Endothelial cell of umbilical vein (primary cell): Measurements from ENCODE around the gene C4orf51. TPM values are rescaled to one million over a fixed set of nuclear protein-coding genes. Genes with fewer than 3 reads are reported as not detected.

Experiments
- BruUV-seq: library from RNA; stranded (reverse); fragments of 400-500 nt; replicated peaks from 2 replicates; lab custom pipeline; 2021; lab: Mats Ljungman, UMichigan
- CTCF ChIA-PET: fragments of 300-600, 350-600 bp; sonication (Branson Sonifier 250); formaldehyde crosslinking; loops from one replicate; lab custom pipeline; 2021; ENCODE audit warnings: antibody characterized with exemption, inconsistent platforms; lab: Charles Lee
- POLR2A ChIA-PET: fragments of 300-600, 350-600 bp; sonication (Branson Sonifier 250); formaldehyde crosslinking; loops from one replicate; lab custom pipeline; 2021; ENCODE audit warnings: antibody characterized with exemption, inconsistent platforms; lab: Charles Lee
- DNase-seq: peaks from one replicate; pipeline ENCODE4 v3.0.0-alpha.2; 2011; ENCODE audit warnings: low read depth, low spot score
- FAIRE-seq: peaks from 2 replicates; lab custom pipeline; 2011; peaks lifted over from hg19 to GRCh38; lab: Jason Lieb, UNC
- H2AFZ ChIP-seq: 2 replicates; pipeline ENCODE4 v1.6.0; 2012; ENCODE audit warnings: low read depth, low read length, control low read depth, inconsistent platforms
- H3K27ac ChIP-seq: 2 replicates; pipeline ENCODE4 v1.5.1; 2011; ENCODE audit warnings: low read depth, mild to moderate bottlenecking, control low read depth, low read length, moderate library complexity; ENCODE audit not compliant: insufficient read depth
- H3K27me3 ChIP-seq, 2 experiments: 2 replicates each; pipeline versions ENCODE4 v1.6.0 to v1.6.1; 2011; ENCODE audit warnings: low read length in 2 of 2, mixed read lengths in 1 of 2; ENCODE audit not compliant: control insufficient read depth in 2 of 2, insufficient read depth in 2 of 2
- H3K36me3 ChIP-seq, 2 experiments: 2 replicates in 1 of 2; 3 replicates in 1 of 2; pipeline ENCODE4 v1.5.1; 2011; ENCODE audit warnings: low read length in 2 of 2, mild to moderate bottlenecking in 1 of 2, moderate library complexity in 1 of 2; ENCODE audit not compliant: control insufficient read depth in 2 of 2, insufficient read depth in 2 of 2; ENCODE audit errors: extremely low read depth in 1 of 2
- H3K4me1 ChIP-seq: 3 replicates; pipeline ENCODE4 v1.5.1; 2011; ENCODE audit warnings: mild to moderate bottlenecking, low read length; ENCODE audit not compliant: control insufficient read depth, insufficient read depth; ENCODE audit errors: extremely low read depth
- H3K4me2 ChIP-seq: 2 replicates; pipeline ENCODE4 v1.6.1; 2011; ENCODE audit warnings: low read length, control low read depth, mixed read lengths; ENCODE audit not compliant: insufficient read depth
- H3K4me3 ChIP-seq, 3 experiments: fragments of 200-600 bp in 1 of 3; sonication (generic), shearing (Covaris generic) in 1 of 3; replicated peaks in 1 of 3; 2 replicates each; pipeline ENCODE4 v1.5.1; 2011 to 2016; ENCODE audit warnings: control low read depth in 3 of 3, low read length in 3 of 3, mild to moderate bottlenecking in 2 of 3, inconsistent platforms in 1 of 3, low read depth in 1 of 3, moderate library complexity in 1 of 3; ENCODE audit not compliant: insufficient read depth in 1 of 3
- H3K79me2 ChIP-seq: 2 replicates; pipeline ENCODE4 v1.6.0; 2012; ENCODE audit warnings: low read length, inconsistent platforms; ENCODE audit not compliant: control insufficient read depth, insufficient read depth
- H3K9ac ChIP-seq: replicated peaks from 2 replicates; pipeline ENCODE3; 2011; ENCODE audit warnings: low read length, control low read depth; ENCODE audit not compliant: insufficient read depth; ENCODE audit errors: extremely low read depth
- H3K9me1 ChIP-seq: replicated peaks from 3 replicates; pipeline ENCODE4 v1.6.0; 2011; ENCODE audit warnings: mild to moderate bottlenecking, low read length; ENCODE audit not compliant: control insufficient read depth, insufficient read depth; ENCODE audit errors: extremely low read depth
- H3K9me3 ChIP-seq: replicated peaks from 2 replicates; pipeline ENCODE4 v1.5.1; 2012; ENCODE audit warnings: low read length, inconsistent platforms; ENCODE audit not compliant: control insufficient read depth, insufficient read depth
- H4K20me1 ChIP-seq: replicated peaks from 2 replicates; pipeline ENCODE3; 2011; ENCODE audit warnings: mild to moderate bottlenecking, low read length; ENCODE audit not compliant: control insufficient read depth, insufficient read depth; ENCODE audit errors: extremely low read depth
- CTCF ChIP-seq, 2 donors: IDR thresholded peaks; 1 replicate in 1 of 2; 2 replicates in 1 of 2; pipeline ENCODE4 v1.5.1; 2011; ENCODE audit warnings: low read length in 2 of 2, mild to moderate bottlenecking in 2 of 2, moderate library complexity in 2 of 2, control low read depth in 1 of 2, inconsistent platforms in 1 of 2, low read depth in 1 of 2; ENCODE audit not compliant: insufficient read depth in 1 of 2; ENCODE audit errors: extremely low read depth in 1 of 2
- EZH2 ChIP-seq: IDR thresholded peaks from 2 replicates; pipeline ENCODE4 v1.6.1; 2012; ENCODE audit warnings: borderline replicate concordance, low read depth, mild to moderate bottlenecking, moderate library complexity, low read length, inconsistent platforms; ENCODE audit not compliant: severe bottlenecking
- FOS ChIP-seq: IDR thresholded peaks from 2 replicates; pipeline ENCODE4 v1.6.1; 2011; ENCODE audit warnings: mild to moderate bottlenecking, low read length, moderate library complexity, borderline replicate concordance; ENCODE audit not compliant: insufficient read depth
- GATA2 ChIP-seq: IDR thresholded peaks from 2 replicates; pipeline ENCODE4 v1.7.0; 2011; ENCODE audit warnings: low read depth, mild to moderate bottlenecking, moderate library complexity, mixed read lengths, low read length; ENCODE audit not compliant: insufficient read length, insufficient read depth
- JUN ChIP-seq: IDR thresholded peaks from 2 replicates; pipeline ENCODE4 v1.6.1; 2011; ENCODE audit warnings: borderline replicate concordance, low read depth; ENCODE audit not compliant: insufficient read length, insufficient read depth
- MAX ChIP-seq: IDR thresholded peaks from 2 replicates; pipeline ENCODE4 v1.6.1; 2011; ENCODE audit not compliant: insufficient read depth, insufficient read length
- MYC ChIP-seq: IDR thresholded peaks from one replicate; pipeline ENCODE4 v1.6.1; 2011; ENCODE audit warnings: mild to moderate bottlenecking, low read depth, low read length
- POLR2A ChIP-seq: IDR thresholded peaks from 2 replicates; pipeline ENCODE4 v1.6.1; 2012; ENCODE audit warnings: low read depth, mild to moderate bottlenecking, control low read depth, low read length
- POLR2AphosphoS5 ChIP-seq: IDR thresholded peaks from 2 replicates; pipeline ENCODE4 v1.6.1; 2012; ENCODE audit warnings: low read depth, mild to moderate bottlenecking, control low read depth, low read length, moderate library complexity; ENCODE audit not compliant: insufficient read depth
- dilution Hi-C: fragments of 300-500 bp; cut with MboI; formaldehyde crosslinking; loops from one replicate; pipeline ENCODE4 v1.15.0; 2019; ENCODE audit warnings: low sequenced_read_pairs; ENCODE audit not compliant: extremely low pct_ligation_motif_present
- intact Hi-C: fragments of 100-400 bp; cut with micrococcal nuclease; formaldehyde crosslinking; loops from one replicate; pipeline ENCODE4 v1.10.0; 2022
- polyA plus RNA-seq, 4 experiments: library from polyadenylated mRNA; depleted of rRNA in 3 of 4; stranded (reverse) in 3 of 4; unstranded in 1 of 4; fragments of >200 nt; gene quantifications; 2 replicates each; pipeline versions ENCODE4 v1.2.1 to v1.2.3, GENCODE V29; 2011 to 2012; ENCODE audit warnings: missing spikeins in 1 of 4
- total RNA-seq: library from RNA; stranded (reverse); gene quantifications from 2 replicates; pipeline ENCODE4 v1.2.3, GENCODE V29; 2021

Gene C4orf51
- total and polyA plus RNA-seq, 2 donors (not counting 3 experiments of a cell fraction or from before 2014, with no cell fraction given), result not detected

DNA sequence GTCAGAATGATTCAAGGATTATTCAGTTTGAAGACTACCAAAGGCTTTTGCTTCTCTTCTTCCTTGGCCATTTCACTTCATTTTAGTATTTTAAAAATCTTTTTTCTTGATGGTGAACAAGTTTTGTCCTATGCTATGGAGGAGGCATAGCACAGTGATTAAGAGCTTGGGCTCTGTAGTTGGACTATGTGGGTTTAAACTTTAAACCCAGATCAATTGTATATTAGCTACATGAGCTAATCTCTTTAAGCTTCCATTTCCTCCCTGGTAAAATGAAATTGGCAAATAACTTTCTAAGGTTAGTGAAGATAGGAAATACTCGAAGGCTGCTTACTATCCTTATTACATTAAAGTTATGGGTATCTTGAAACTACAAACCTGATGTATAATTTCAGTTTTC, 23.8 kb upstream of the C4orf51 start:
- no peak overlapping the region for H3K27ac ChIP-seq
- no peak overlapping the region for H3K4me3 ChIP-seq
- no peak for TF ChIP-seq POLR2AphosphoS5
- no peak for TF ChIP-seq POLR2A
- no peak for TF ChIP-seq MYC
- no peak for TF ChIP-seq GATA2
- no peak for TF ChIP-seq MAX
- no peak for TF ChIP-seq CTCF (IDR thresholded peaks at IDR 0.05; ENCODE audit: extremely low read depth in 1 of 2, insufficient read depth in 1 of 2, low read depth in 1 of 2, low read length in 2 of 2)
- no peak for TF ChIP-seq JUN
- TF ChIP-seq EZH2, result no peak
- no peak for TF ChIP-seq FOS
- no peak overlapping the region for H2AFZ ChIP-seq
- dilution Hi-C loops (no loop called here), intact Hi-C loops (no loop called here)
- H3K9ac ChIP-seq, result no peak overlapping the region
- no TSS peak for BruUV-seq
- ChIA-PET CTCF (interaction anchor here (1.2 kb wide), 1 partner anchor 10 kb away, joined by 3 read pairs; no protein-coding TSS in a partner anchor), POLR2A (no interaction called here)
- no peaks in the 10 kb centered on the region for H3K27me3 ChIP-seq
- no peak for FAIRE-seq
- H3K9me3 ChIP-seq, result no peaks in the 10 kb centered on the region
- no peaks in the 10 kb centered on the region for H3K9me1 ChIP-seq
- H4K20me1 ChIP-seq, result no peaks in the 10 kb centered on the region
- H3K36me3 ChIP-seq, result no peaks in the 10 kb centered on the region
- DNase-seq, result no peak
- H3K4me2 ChIP-seq, result no peak overlapping the region
- H3K4me1 ChIP-seq, result no peaks in the 10 kb centered on the region
- H3K79me2 ChIP-seq, result no peaks in the 10 kb centered on the region
